ENCODE data around the gene IRX6. TPM values are rescaled to one million over a fixed set of nuclear protein-coding genes. Genes with fewer than 3 reads are reported as not detected.

Gene IRX6
- total RNA-seq, 1 donor from 2014 or later, result 0.18 TPM

DNA sequence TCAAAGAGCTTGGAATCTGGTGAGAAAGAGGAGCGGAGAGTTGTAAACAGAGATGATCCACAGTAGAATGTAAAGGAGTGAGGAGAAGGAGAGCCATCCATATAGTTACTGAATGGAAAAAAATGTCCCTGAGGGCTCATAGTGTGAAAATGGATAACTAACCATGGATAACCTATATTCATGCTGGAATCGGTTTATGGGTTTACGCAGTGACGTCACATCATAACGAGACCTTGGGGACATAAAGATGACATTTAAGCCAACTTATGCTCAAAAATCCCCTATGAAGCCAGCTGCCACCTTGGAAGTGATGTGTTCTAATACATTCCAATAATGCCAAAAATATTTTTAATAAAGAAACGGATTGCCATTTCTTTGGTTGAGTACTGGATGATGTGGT lies 22.5 kb downstream of the IRX6 start:
- H3K9me3 Mint-ChIP-seq, result no peaks in the 10 kb centered on the region
- no peak for TF ChIP-seq CTCF (IDR thresholded peaks at IDR 0.05)
- intact Hi-C loops (cut with micrococcal nuclease), result no loop called here
- ATAC-seq (ENCODE audit: low read depth), result no peak
- DNase-seq, result no peak
- no peaks in the 10 kb centered on the region for H3K36me3 Mint-ChIP-seq (ENCODE audit: low read depth)
- peaks cover 2% of the 10 kb centered on the region for H3K4me1 Mint-ChIP-seq
- CTCF ChIA-PET, result no interaction called here
- H3K4me3 Mint-ChIP-seq, result no peak overlapping the region
- peaks cover 3% of the 10 kb centered on the region for H3K27me3 Mint-ChIP-seq
- POLR2A ChIA-PET, result no interaction called here
- no peak overlapping the region for H3K27ac Mint-ChIP-seq

GRCh38 chr16:55349867-55350266 lies 25.9 kb downstream of the IRX6 start:
- intact Hi-C loops (cut with micrococcal nuclease), result no loop called here
- peaks cover 5% of the 10 kb centered on the region for H3K27me3 Mint-ChIP-seq
- H3K4me3 Mint-ChIP-seq, result no peak overlapping the region
- H3K9me3 Mint-ChIP-seq, result no peaks in the 10 kb centered on the region
- ChIA-PET POLR2A (interaction anchor here (0.7 kb wide), 1 partner anchor 9 kb away, joined by 5 read pairs; no protein-coding TSS in a partner anchor), CTCF (interaction anchor here (0.7 kb wide), 1 partner anchor 138 kb away, joined by 3 read pairs; no protein-coding TSS in a partner anchor)
- no peak for DNase-seq
- no peak for TF ChIP-seq CTCF (IDR thresholded peaks at IDR 0.05)
- H3K4me1 Mint-ChIP-seq, result peaks cover 6% of the 10 kb centered on the region
- no peak overlapping the region for H3K27ac Mint-ChIP-seq
- H3K36me3 Mint-ChIP-seq (ENCODE audit: low read depth), result no peaks in the 10 kb centered on the region
- ATAC-seq (ENCODE audit: low read depth), result no peak

DNA sequence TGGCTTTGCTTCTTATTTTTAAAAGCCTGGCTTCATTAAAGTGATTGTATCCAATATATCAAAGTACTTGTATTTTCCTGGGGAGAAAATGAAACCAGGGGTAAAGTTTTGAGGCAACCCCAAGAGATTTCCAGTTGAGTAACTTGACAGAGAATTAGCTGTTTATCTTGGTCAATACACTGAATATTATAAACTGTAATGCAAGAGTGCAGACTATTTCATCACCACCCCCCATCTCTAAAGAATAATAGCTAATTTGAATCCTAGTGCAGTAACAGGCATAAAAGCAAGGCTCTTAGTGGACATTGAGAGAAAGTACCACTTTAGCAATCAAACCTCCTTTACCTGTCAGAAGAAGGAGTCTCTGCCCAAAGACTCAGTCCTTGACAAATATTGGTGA lies 27.0 kb downstream of the IRX6 start:
- Mint-ChIP-seq H3K9me3 (no peaks in the 10 kb centered on the region), H3K27ac (no peak overlapping the region), H3K36me3 (ENCODE audit: low read depth) (no peaks in the 10 kb centered on the region), H3K4me1 (peaks cover 6% of the 10 kb centered on the region), H3K4me3 (no peak overlapping the region), H3K27me3 (peaks cover 6% of the 10 kb centered on the region)
- no peak for TF ChIP-seq CTCF (IDR thresholded peaks at IDR 0.05)
- CTCF ChIA-PET, result no interaction called here
- POLR2A ChIA-PET, result no interaction called here
- ATAC-seq (ENCODE audit: low read depth) (no peak), DNase-seq (no peak)
- intact Hi-C loops (cut with micrococcal nuclease), result no loop called here

- POLR2A ChIA-PET, result no interaction called here
- intact Hi-C loops (cut with micrococcal nuclease), result no loop called here
- Mint-ChIP-seq H3K9me3 (no peaks in the 10 kb centered on the region), H3K27ac (no peak overlapping the region), H3K4me3 (no peak overlapping the region), H3K36me3 (ENCODE audit: low read depth) (no peaks in the 10 kb centered on the region), H3K4me1 (peaks cover 6% of the 10 kb centered on the region), H3K27me3 (peaks cover 6% of the 10 kb centered on the region)
- DNase-seq, result no peak
- CTCF ChIA-PET, result no interaction called here
- ATAC-seq (ENCODE audit: low read depth), result no peak
- TF ChIP-seq CTCF (IDR thresholded peaks at IDR 0.05), result no peak
These were observed 27.9 kb downstream of the IRX6 start for GRCh38 chr16:55351936-55352335.

GRCh38 chr16:55357241-55357640 lies 33.2 kb downstream of the IRX6 start:
- CTCF ChIA-PET, result no interaction called here
- Mint-ChIP-seq H3K27me3 (peaks cover 5% of the 10 kb centered on the region), H3K27ac (no peak overlapping the region), H3K4me1 (peaks cover 3% of the 10 kb centered on the region), H3K4me3 (no peak overlapping the region), H3K9me3 (peaks cover 2% of the 10 kb centered on the region), H3K36me3 (ENCODE audit: low read depth) (no peaks in the 10 kb centered on the region)
- no peak for DNase-seq
- TF ChIP-seq CTCF (IDR thresholded peaks at IDR 0.05), result no peak
- ATAC-seq (ENCODE audit: low read depth), result no peak
- POLR2A ChIA-PET, result no interaction called here
- intact Hi-C loops (cut with micrococcal nuclease), result no loop called here

All from activated B cell treated with CpG ODN at 0.5 μM for 24 hours (primary cell).